Measurements from ENCODE around the gene CHST1. TPM values are rescaled to one million over a fixed set of nuclear protein-coding genes. Genes with fewer than 3 reads are reported as not detected.

CHST1 gene
- total RNA-seq, 2 experiments from 2014 or later: not detected

DNA sequence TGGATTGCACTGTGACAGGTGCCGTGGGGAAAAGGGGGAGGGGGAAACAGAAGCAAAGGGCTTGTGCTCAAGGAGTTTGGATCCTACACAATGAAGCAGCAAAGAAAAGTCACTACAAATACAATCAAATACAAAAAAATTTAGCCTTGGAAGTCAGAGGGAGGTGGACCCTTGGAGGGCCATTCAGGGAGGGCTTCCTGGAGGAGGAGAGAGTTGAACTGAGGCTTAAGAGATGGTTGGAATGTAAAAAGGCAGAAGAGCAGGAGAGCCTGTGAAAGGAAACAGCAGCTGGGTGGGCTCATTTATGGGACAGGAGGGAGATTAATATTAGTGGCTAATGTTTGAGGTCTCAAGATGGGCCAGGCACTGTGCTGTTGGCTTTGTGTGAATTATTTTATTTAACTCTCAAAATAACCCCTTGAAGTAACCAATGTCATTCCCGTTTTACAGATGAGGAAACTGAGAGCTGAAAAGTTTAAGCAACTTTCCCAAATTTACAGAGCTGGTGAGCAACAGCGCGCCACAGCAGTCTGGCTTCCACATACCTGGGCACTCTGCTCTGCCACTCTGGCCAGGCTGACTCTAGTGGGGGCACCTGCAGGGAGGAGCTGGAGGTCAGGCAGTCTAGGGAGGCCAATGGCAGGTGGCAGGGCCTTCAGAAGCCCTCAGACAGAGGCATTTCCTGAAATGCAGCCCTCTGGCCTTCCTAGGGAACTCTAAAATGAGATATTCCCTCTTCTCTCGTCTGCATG lies 2.7 kb upstream of the CHST1 start:
- no peaks in the 10 kb centered on the region for H3K4me1 ChIP-seq (ENCODE audit: insufficient read depth, low read length, poor library complexity, severe bottlenecking)
- H3K27ac ChIP-seq (ENCODE audit: low read depth, low read length, poor library complexity, severe bottlenecking): no peak overlapping the region
- no peak for TF ChIP-seq EZH2phosphoT487 (IDR thresholded peaks at IDR 0.05; ENCODE audit: borderline replicate concordance, low read depth, low read length)
- TF ChIP-seq, protein P1, sequence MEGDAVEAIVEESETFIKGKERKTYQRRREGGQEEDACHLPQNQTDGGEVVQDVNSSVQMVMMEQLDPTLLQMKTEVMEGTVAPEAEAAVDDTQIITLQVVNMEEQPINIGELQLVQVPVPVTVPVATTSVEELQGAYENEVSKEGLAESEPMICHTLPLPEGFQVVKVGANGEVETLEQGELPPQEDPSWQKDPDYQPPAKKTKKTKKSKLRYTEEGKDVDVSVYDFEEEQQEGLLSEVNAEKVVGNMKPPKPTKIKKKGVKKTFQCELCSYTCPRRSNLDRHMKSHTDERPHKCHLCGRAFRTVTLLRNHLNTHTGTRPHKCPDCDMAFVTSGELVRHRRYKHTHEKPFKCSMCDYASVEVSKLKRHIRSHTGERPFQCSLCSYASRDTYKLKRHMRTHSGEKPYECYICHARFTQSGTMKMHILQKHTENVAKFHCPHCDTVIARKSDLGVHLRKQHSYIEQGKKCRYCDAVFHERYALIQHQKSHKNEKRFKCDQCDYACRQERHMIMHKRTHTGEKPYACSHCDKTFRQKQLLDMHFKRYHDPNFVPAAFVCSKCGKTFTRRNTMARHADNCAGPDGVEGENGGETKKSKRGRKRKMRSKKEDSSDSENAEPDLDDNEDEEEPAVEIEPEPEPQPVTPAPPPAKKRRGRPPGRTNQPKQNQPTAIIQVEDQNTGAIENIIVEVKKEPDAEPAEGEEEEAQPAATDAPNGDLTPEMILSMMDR (conservative IDR thresholded peaks at IDR 0.05; ENCODE audit: low read length): no peak
- intact Hi-C loops (cut with micrococcal nuclease; ENCODE audit: unreplicated experiment): no loop called here
- H3K4me3 ChIP-seq (ENCODE audit: low read depth, low read length, poor library complexity, severe bottlenecking): no peak overlapping the region
- DNase-seq (ENCODE audit: low spot score): no peak
- H3K4me2 ChIP-seq (ENCODE audit: low read length): no peak overlapping the region
- H2AFZ ChIP-seq (ENCODE audit: low read length): no peak overlapping the region
- CTCF ChIA-PET (ENCODE audit: unreplicated experiment): no interaction called here
- POLR2A ChIA-PET: no interaction called here
- H3K9me2 ChIP-seq (ENCODE audit: insufficient read depth, low read length): no peaks in the 10 kb centered on the region
- H3K36me3 ChIP-seq (ENCODE audit: insufficient read depth, low read length): no peaks in the 10 kb centered on the region
- H4K20me1 ChIP-seq (ENCODE audit: insufficient read depth, low read length): no peaks in the 10 kb centered on the region
- no peaks in the 10 kb centered on the region for H3K79me2 ChIP-seq (ENCODE audit: insufficient read depth, low read depth, low read length)
- no TSS peak for BruUV-seq (replicated peaks)
- H3K9me3 ChIP-seq (ENCODE audit: low read length): no peaks in the 10 kb centered on the region

DNA sequence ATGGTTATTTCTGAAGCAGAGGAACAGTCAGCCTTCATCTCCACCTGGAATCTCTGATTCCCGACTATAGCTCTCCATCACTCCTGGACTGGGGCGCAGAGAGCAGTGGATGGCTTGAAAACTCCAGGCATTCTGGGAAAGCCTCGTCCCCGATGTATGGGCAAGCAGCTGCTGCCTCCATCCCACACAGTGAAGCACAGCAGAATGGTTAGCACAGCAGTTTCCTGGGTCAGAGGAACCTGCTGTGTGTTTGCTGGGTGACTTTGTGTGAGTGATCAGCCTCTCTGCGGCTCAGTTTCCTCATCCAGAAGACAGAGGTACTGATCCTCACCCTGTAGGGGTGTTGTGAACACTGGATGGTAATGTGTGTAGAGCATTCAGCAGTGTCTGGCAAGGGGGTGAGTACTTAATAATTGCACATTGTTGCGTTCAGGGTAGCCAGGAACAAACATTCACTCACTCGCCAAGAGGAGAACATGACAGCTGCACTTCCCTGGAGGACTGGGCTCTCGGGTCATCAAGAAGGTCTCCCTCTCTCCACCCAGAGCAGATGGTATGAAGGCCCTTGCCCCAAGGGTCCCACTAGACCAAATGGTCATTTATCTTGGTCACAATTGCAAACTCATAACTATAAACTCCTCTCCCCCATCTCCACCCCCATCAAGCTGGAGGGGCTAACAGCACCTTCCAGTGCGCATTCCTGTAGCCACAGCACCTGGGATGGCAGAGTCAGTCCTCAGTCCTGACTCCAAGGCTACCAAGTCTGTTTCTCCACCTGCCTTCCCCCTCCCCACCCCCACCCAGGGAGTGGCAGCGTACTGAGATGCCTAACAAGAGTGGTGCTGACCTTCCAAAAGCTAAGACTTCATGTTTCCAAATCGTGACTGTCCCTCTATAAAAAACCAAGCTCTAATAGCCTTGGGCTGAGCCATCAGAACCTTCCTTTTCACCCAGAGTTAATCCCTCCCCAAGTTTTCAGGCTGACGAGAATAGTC lies 1.5 kb upstream of the CHST1 start:
- ChIA-PET POLR2A (no interaction called here), CTCF (ENCODE audit: unreplicated experiment) (no interaction called here)
- no peaks in the 10 kb centered on the region for H3K79me2 ChIP-seq (ENCODE audit: insufficient read depth, low read depth, low read length)
- no peaks in the 10 kb centered on the region for H3K9me3 ChIP-seq (ENCODE audit: low read length)
- no peaks in the 10 kb centered on the region for H3K4me1 ChIP-seq (ENCODE audit: insufficient read depth, low read length, poor library complexity, severe bottlenecking)
- no TSS peak for BruUV-seq (replicated peaks)
- no peaks in the 10 kb centered on the region for H4K20me1 ChIP-seq (ENCODE audit: insufficient read depth, low read length)
- DNase-seq (ENCODE audit: low spot score): no peak
- H3K4me3 ChIP-seq (ENCODE audit: low read depth, low read length, poor library complexity, severe bottlenecking): no peak overlapping the region
- TF ChIP-seq, protein P1 (conservative IDR thresholded peaks at IDR 0.05; ENCODE audit: low read length): no peak
- no peak for TF ChIP-seq EZH2phosphoT487 (IDR thresholded peaks at IDR 0.05; ENCODE audit: borderline replicate concordance, low read depth, low read length)
- intact Hi-C loops (cut with micrococcal nuclease; ENCODE audit: unreplicated experiment): no loop called here
- no peak overlapping the region for H3K4me2 ChIP-seq (ENCODE audit: low read length)
- H2AFZ ChIP-seq (ENCODE audit: low read length): no peak overlapping the region
- H3K36me3 ChIP-seq (ENCODE audit: insufficient read depth, low read length): no peaks in the 10 kb centered on the region
- H3K9me2 ChIP-seq (ENCODE audit: insufficient read depth, low read length): no peaks in the 10 kb centered on the region
- H3K27ac ChIP-seq (ENCODE audit: low read depth, low read length, poor library complexity, severe bottlenecking): no peak overlapping the region

All from OCI-LY7 (cell line).